Measurements from ENCODE around the gene OR10A4. TPM values are rescaled to one million over a fixed set of nuclear protein-coding genes. Genes with fewer than 3 reads are reported as not detected.
A peak's percentile ranks its signal among the peaks of the same experiment; 100 is the strongest.

Gene OR10A4
- total and polyA plus RNA-seq, 2 of the 13 experiments (the other 11 are each of a cell fraction or from before 2014, with no cell fraction given): not detected

- TF ChIP-seq TIGD3 (CRISPR knock-in tag; IDR thresholded peaks at IDR 0.05; ENCODE audit: borderline replicate concordance) (no peak), ZNF629 (CRISPR knock-in tag; conservative IDR thresholded peaks at IDR 0.05) (no peak), NCOA2 (CRISPR knock-in tag; IDR thresholded peaks at IDR 0.05) (no peak)
Measured at GRCh38 chr11:6895010-6895409, 18.6 kb downstream of the OR10A4 start (continued).

DNA sequence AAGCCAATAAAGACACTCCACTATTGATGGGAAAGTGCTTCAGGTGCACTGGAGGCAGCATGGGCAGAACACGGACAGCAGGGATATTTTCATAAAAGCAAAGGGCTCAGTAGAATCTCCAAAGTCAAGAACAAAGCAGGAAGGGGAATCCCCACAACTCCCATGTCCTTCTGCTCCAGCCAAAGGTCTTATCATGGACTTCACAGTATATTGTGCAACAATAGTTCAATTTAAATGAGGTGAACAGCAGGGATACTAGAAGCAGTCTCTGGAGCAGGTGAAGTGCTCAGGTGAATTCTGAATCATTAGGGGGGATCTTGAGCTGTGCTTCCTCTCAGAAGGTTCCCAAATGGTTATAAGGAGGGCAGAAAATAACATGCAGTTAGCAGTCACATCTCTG is 22.5 kb downstream of the OR10A4 start:
- DNase-seq (ENCODE audit: low spot score) (no peak), ATAC-seq (no peak), FAIRE-seq (no peak)
- no peak overlapping the region for H3K9ac ChIP-seq (ENCODE audit: insufficient read depth, low read depth, low read length)
- H3K4me3 ChIP-seq (replicated peaks in 1 of 3; ENCODE audit: insufficient read depth in 1 of 3, low read depth in 2 of 3, low read length in 3 of 3): no peak overlapping the region
- no peak overlapping the region for H3K27ac ChIP-seq (ENCODE audit: extremely low read length, insufficient read depth, low read length)
- in situ Hi-C loops (cut with HindIII; ENCODE audit: extremely low pct_ligation_motif_present, low pct_unique_long_range_greater_than_20kb): no loop called here
- H4K20me1 ChIP-seq (ENCODE audit: insufficient read depth, low read length): no peaks in the 10 kb centered on the region
- H3K79me2 ChIP-seq (ENCODE audit: insufficient read depth, low read length): no peaks in the 10 kb centered on the region
- WGBS (ENCODE audit: low lambda C conversion rate): 0% methylated on average over 1 of the region's 1 CpG
- no TSS peak for BruUV-seq (replicated peaks)
- no peak overlapping the region for H3K4me2 ChIP-seq (ENCODE audit: low read depth, low read length)
- no peak overlapping the region for H2AFZ ChIP-seq (ENCODE audit: low read length)
- ChIA-PET POLR2A (no interaction called here), CTCF (ENCODE audit: low intra/inter-chr PET ratio, low total read pairs) (no interaction called here)
- no peaks in the 10 kb centered on the region for H3K4me1 ChIP-seq (ENCODE audit: insufficient read depth, low read length)
- no peaks in the 10 kb centered on the region for H3K9me3 ChIP-seq (ENCODE audit: low read length)
- no peaks in the 10 kb centered on the region for H3K27me3 ChIP-seq (ENCODE audit: control insufficient read depth in 1 of 2, insufficient read depth in 2 of 2, low read length in 2 of 2)
- no peaks in the 10 kb centered on the region for H3K36me3 ChIP-seq (replicated peaks in 1 of 2; ENCODE audit: control insufficient read depth in 1 of 2, insufficient read depth in 2 of 2, low read length in 2 of 2)
- intact Hi-C loops (cut with micrococcal nuclease; ENCODE audit: unreplicated experiment): no loop called here
- TF ChIP-seq CEBPB (IDR thresholded peaks at IDR 0.05; ENCODE audit: borderline replicate concordance, low read depth, low read length) (peak; percentile 68), RFX1 (IDR thresholded peaks at IDR 0.05) (no peak)

GRCh38 chr11:6900327-6900999 is 24.0 kb downstream of the OR10A4 start:
- no peaks in the 10 kb centered on the region for H3K9me3 ChIP-seq (ENCODE audit: low read length)
- no peak overlapping the region for H3K27ac ChIP-seq (ENCODE audit: extremely low read length, insufficient read depth, low read length)
- no peak for DNase-seq (ENCODE audit: low spot score)
- no peaks in the 10 kb centered on the region for H3K79me2 ChIP-seq (ENCODE audit: insufficient read depth, low read length)
- no peak for FAIRE-seq
- H3K27me3 ChIP-seq (ENCODE audit: control insufficient read depth in 1 of 2, insufficient read depth in 2 of 2, low read length in 2 of 2): no peaks in the 10 kb centered on the region
- in situ Hi-C loops (cut with HindIII; ENCODE audit: extremely low pct_ligation_motif_present, low pct_unique_long_range_greater_than_20kb) (no loop called here), intact Hi-C loops (cut with micrococcal nuclease; ENCODE audit: unreplicated experiment) (no loop called here)
- no peaks in the 10 kb centered on the region for H3K4me1 ChIP-seq (ENCODE audit: insufficient read depth, low read length)
- H3K4me2 ChIP-seq (ENCODE audit: low read depth, low read length): no peak overlapping the region
- 2% methylated on average over 2 of the region's 2 CpGs for WGBS (ENCODE audit: low lambda C conversion rate)
- POLR2A ChIA-PET: no interaction called here
- no peak overlapping the region for H3K4me3 ChIP-seq (replicated peaks in 1 of 3; ENCODE audit: insufficient read depth in 1 of 3, low read depth in 2 of 3, low read length in 3 of 3)
- no peak for ATAC-seq
- no TSS peak for BruUV-seq (replicated peaks)
- CTCF ChIA-PET (ENCODE audit: low intra/inter-chr PET ratio, low total read pairs): no interaction called here
- no peaks in the 10 kb centered on the region for H4K20me1 ChIP-seq (ENCODE audit: insufficient read depth, low read length)
- H3K36me3 ChIP-seq (replicated peaks in 1 of 2; ENCODE audit: control insufficient read depth in 1 of 2, insufficient read depth in 2 of 2, low read length in 2 of 2): no peaks in the 10 kb centered on the region
- no peak overlapping the region for H3K9ac ChIP-seq (ENCODE audit: insufficient read depth, low read depth, low read length)
- no peak overlapping the region for H2AFZ ChIP-seq (ENCODE audit: low read length)
- TF ChIP-seq KDM6A (CRISPR knock-in tag; IDR thresholded peaks at IDR 0.05; ENCODE audit: low read depth): no peak
- TF ChIP-seq, protein P1, sequence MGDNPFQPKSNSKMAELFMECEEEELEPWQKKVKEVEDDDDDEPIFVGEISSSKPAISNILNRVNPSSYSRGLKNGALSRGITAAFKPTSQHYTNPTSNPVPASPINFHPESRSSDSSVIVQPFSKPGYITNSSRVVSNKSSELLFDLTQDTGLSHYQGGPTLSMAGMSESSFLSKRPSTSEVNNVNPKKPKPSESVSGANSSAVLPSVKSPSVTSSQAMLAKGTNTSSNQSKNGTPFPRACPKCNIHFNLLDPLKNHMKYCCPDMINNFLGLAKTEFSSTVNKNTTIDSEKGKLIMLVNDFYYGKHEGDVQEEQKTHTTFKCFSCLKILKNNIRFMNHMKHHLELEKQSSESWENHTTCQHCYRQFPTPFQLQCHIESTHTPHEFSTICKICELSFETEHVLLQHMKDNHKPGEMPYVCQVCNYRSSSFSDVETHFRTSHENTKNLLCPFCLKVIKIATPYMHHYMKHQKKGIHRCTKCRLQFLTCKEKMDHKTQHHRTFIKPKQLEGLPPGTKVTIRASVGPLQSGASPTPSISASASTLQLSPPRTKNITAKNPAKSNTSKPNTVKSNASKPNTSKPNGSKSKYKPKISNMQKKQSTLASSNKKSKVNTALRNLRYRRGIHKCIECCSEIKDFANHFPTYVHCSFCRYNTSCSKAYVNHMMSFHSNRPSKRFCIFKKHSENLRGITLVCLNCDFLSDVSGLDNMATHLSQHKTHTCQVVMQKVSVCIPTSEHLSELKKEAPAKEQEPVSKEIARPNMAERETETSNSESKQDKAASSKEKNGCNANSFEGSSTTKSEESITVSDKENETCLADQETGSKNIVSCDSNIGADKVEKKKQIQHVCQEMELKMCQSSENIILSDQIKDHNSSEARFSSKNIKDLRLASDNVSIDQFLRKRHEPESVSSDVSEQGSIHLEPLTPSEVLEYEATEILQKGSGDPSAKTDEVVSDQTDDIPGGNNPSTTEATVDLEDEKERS (CRISPR knock-in tag; IDR thresholded peaks at IDR 0.05): no peak
- TF ChIP-seq XBP1 (CRISPR knock-in tag; IDR thresholded peaks at IDR 0.05): no peak
- no peak for TF ChIP-seq MTA3 (CRISPR knock-in tag; IDR thresholded peaks at IDR 0.05)
- TF ChIP-seq ZNF549 (CRISPR knock-in tag; IDR thresholded peaks at IDR 0.05): no peak
- no peak for TF ChIP-seq CREBL2 (CRISPR knock-in tag; IDR thresholded peaks at IDR 0.05; ENCODE audit: borderline replicate concordance)
- TF ChIP-seq ISX (CRISPR knock-in tag; conservative IDR thresholded peaks at IDR 0.05): no peak

Data from HepG2 (cell line).